ENCODE data around the gene ROCK1. TPM values are rescaled to one million over a fixed set of nuclear protein-coding genes. Genes with fewer than 3 reads are reported as not detected.
"Not testable (repeated sequence)": the region's sequence is repeated elsewhere in the genome, so short reads cannot be mapped to it uniquely, and the experiment has no call there.

ROCK1 gene
- total RNA-seq, 2 donors from 2014 or later = 35.8 to 36.7 TPM

- DNase-seq (no peak), ATAC-seq (no peak)
- intact Hi-C loops (cut with DNase I, micrococcal nuclease) = no loop called here
Observed at GRCh38 chr18:20966795-20967194, 144.8 kb downstream of the ROCK1 start.

GRCh38 chr18:20963027-20963426, 148.6 kb downstream of the ROCK1 start:
- intact Hi-C loops (cut with DNase I, micrococcal nuclease) = no loop called here
- no peak for DNase-seq
- no peak for ATAC-seq

GRCh38 chr18:20960735-20961134, 150.9 kb downstream of the ROCK1 start:
- intact Hi-C loops (cut with DNase I, micrococcal nuclease) = no loop called here
- DNase-seq = no peak
- no peak for ATAC-seq

- ATAC-seq; intact Hi-C loops (cut with DNase I, micrococcal nuclease); DNase-seq: not testable (repeated sequence)
Observed at GRCh38 chr18:20950827-20951226, 160.8 kb downstream of the ROCK1 start.

Other genes starting within 250 kb of the ROCK1 start
- under 1 TPM in 1 of 2 donors, not detected in 1; 0.28 TPM for gene GREB1L, start 130.4 kb upstream of the ROCK1 start, total RNA-seq